HG02943 (cell line): ENCODE data around the gene PHC3.
A peak's percentile ranks its signal among the peaks of the same experiment; 100 is the strongest.
"Not testable (repeated sequence)": the region's sequence is repeated elsewhere in the genome, so short reads cannot be mapped to it uniquely, and the experiment has no call there.

Experiments used
- ATAC-seq: cut with Tn5 transposase; IDR thresholded peaks from one replicate; pipeline ENCODE4 v1.9.1; 2021; ENCODE audit warnings: mild to moderate bottlenecking, low read depth, moderate library complexity; ENCODE audit not compliant: unreplicated experiment

The PHC3 gene

GRCh38 chr3:170130532-170130931 is 51.0 kb downstream of the PHC3 start:
- no peak for ATAC-seq

- peak; percentile 32 for ATAC-seq
Measured at GRCh38 chr3:170128977-170129431, 52.5 kb downstream of the PHC3 start.

GRCh38 chr3:170128259-170128976 is 53.1 kb downstream of the PHC3 start:
- peak; percentile 91 for ATAC-seq

- ATAC-seq, result no peak
Measured at GRCh38 chr3:170117134-170117533, 64.4 kb downstream of the PHC3 start.

GRCh38 chr3:170114165-170114564 is 67.4 kb downstream of the PHC3 start:
- not testable (repeated sequence) for ATAC-seq

GRCh38 chr3:170111147-170111771 is 70.3 kb downstream of the PHC3 start:
- no peak for ATAC-seq

GRCh38 chr3:170109579-170110293 is 71.8 kb downstream of the PHC3 start:
- no peak for ATAC-seq

- no peak for ATAC-seq
Measured at GRCh38 chr3:170108955-170109354, 72.6 kb downstream of the PHC3 start.

GRCh38 chr3:170107941-170108340 is 73.6 kb downstream of the PHC3 start:
- ATAC-seq, result no peak

GRCh38 chr3:170102431-170102830 is 79.1 kb downstream of the PHC3 start:
- no peak for ATAC-seq

GRCh38 chr3:170100944-170101343 is 80.6 kb downstream of the PHC3 start:
- ATAC-seq, result no peak

- ATAC-seq, result no peak
Measured at GRCh38 chr3:170098753-170099152, 82.8 kb downstream of the PHC3 start.

GRCh38 chr3:170096342-170096741 is 85.2 kb downstream of the PHC3 start:
- no peak for ATAC-seq

- ATAC-seq, result no peak
Measured at GRCh38 chr3:170095771-170096170, 85.8 kb downstream of the PHC3 start.

GRCh38 chr3:170092907-170093306 is 88.6 kb downstream of the PHC3 start:
- ATAC-seq, result no peak

GRCh38 chr3:170090601-170090981 is 90.9 kb downstream of the PHC3 start:
- ATAC-seq, result no peak

- no peak for ATAC-seq
Measured at GRCh38 chr3:170089862-170090600, 91.5 kb downstream of the PHC3 start.

- ATAC-seq, result no peak
Measured at GRCh38 chr3:170085396-170085795, 96.1 kb downstream of the PHC3 start.

GRCh38 chr3:170083343-170083742 is 98.2 kb downstream of the PHC3 start:
- no peak for ATAC-seq

- ATAC-seq, result no peak
Measured at GRCh38 chr3:170081079-170081741, 100.3 kb downstream of the PHC3 start.
